Measurements from ENCODE around the gene SHE.

DNA sequence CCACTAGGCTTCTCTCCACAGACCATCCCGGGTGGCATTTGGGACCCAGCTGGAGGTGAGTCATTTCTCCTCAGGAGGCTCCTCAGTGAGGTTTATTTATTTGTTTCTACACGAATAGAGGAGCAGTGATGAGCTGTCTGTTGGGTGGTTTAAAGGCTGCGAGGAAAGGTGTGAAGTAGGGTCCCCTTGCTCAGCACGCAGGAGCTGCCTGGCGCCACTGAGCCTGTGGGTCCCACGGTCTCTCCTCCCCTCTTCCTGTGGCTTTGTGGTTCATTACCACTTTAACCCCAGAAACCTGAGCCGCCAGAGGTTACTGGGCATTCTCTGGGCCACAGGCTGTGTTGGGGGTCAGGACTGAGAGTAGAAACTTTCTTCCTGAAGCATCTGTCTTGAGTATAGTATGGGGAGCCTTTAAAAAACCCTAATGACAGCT is 57.2 kb downstream of the SHE start:
- TF ChIP-seq CTCF (IDR thresholded peaks at IDR 0.05; ENCODE audit: insufficient read depth, low read length, poor library complexity, severe bottlenecking) (no peak), EZH2phosphoT487 (conservative IDR thresholded peaks at IDR 0.05; ENCODE audit: low read length) (no peak)
